Ishikawa (cell line): ENCODE data around the gene PPARG.

Experiments
- EP300 ChIP-seq: IDR thresholded peaks from 2 replicates; pipeline ENCODE4 v1.6.1; 2012; ENCODE audit warnings: borderline replicate concordance
- MAX ChIP-seq: IDR thresholded peaks from 2 replicates; pipeline ENCODE4 v1.6.1; 2012
- RAD21 ChIP-seq: IDR thresholded peaks from 2 replicates; pipeline ENCODE4 v1.6.1; 2012; ENCODE audit warnings: low read depth
- TEAD4 ChIP-seq: IDR thresholded peaks from 2 replicates; pipeline ENCODE4 v1.6.1; 2012
- YY1 ChIP-seq: IDR thresholded peaks from 2 replicates; pipeline ENCODE4 v1.6.1; 2012; ENCODE audit warnings: low read depth
- ZBTB7A ChIP-seq: IDR thresholded peaks from 2 replicates; pipeline ENCODE4 v1.6.1; 2012; ENCODE audit warnings: low read depth

GRCh38 chr3:12476238-12476897, 187.5 kb downstream of the PPARG start:
- TF ChIP-seq RAD21 (no peak), EP300 (no peak), TEAD4 (no peak), YY1 (no peak), MAX (no peak), ZBTB7A (no peak)
